WTC11 (cell line): ENCODE measurements around the gene RSRC1. TPM values are rescaled to one million over a fixed set of nuclear protein-coding genes. Genes with fewer than 3 reads are reported as not detected.
"Not testable (repeated sequence)": the region's sequence is repeated elsewhere in the genome, so short reads cannot be mapped to it uniquely, and the experiment has no call there.

ENCODE experiments used
- ATAC-seq: fragments of 200-7000 bp; cut with Tn5 transposase; 2 replicates; pipeline ENCODE4 v1.10.0; 2021; ENCODE audit warnings: mild to moderate bottlenecking, moderate library complexity
- CTCF ChIA-PET: fragments of 300-600 bp; sonication (Branson Sonifier 250); formaldehyde crosslinking; loops from one replicate; lab custom pipeline; 2021; ENCODE audit warnings: antibody characterized with exemption; lab: Charles Lee
- POLR2A ChIA-PET: fragments of 350-600 bp; sonication (Branson Sonifier 250); formaldehyde crosslinking; loops from one replicate; lab custom pipeline; 2021; ENCODE audit warnings: antibody characterized with exemption; lab: Charles Lee
- DNase-seq: peaks from one replicate; pipeline ENCODE4 v3.0.0; 2021; ENCODE audit warnings: low spot score
- H3K27ac Mint-ChIP-seq: 2 replicates; pipeline ENCODE4 v1.8.0; 2021; ENCODE audit warnings: mixed read lengths
- H3K27me3 Mint-ChIP-seq: 2 replicates; pipeline ENCODE4 v1.8.0; 2021; ENCODE audit warnings: low read depth, mild to moderate bottlenecking, moderate library complexity, mixed read lengths
- H3K36me3 Mint-ChIP-seq: 2 replicates; pipeline ENCODE4 v1.8.0; 2021; ENCODE audit warnings: mixed read lengths
- H3K4me1 Mint-ChIP-seq: 2 replicates; pipeline ENCODE4 v1.8.0; 2022; ENCODE audit warnings: mixed read lengths
- H3K4me3 Mint-ChIP-seq: 2 replicates; pipeline ENCODE4 v1.8.0; 2021; ENCODE audit warnings: mild to moderate bottlenecking, moderate library complexity, mixed read lengths
- H3K9me3 Mint-ChIP-seq: 2 replicates; pipeline ENCODE4 v1.8.0; 2021; ENCODE audit warnings: mixed read lengths
- CTCF ChIP-seq: fragments of 200-600 bp; IDR thresholded peaks from 2 replicates; pipeline ENCODE4 v1.8.0; 2022; ENCODE audit warnings: antibody characterized with exemption
- E2F1 ChIP-seq: sonication (generic); formaldehyde crosslinking; IDR thresholded peaks from 2 replicates; pipeline ENCODE4 v1.8.0; 2022; ENCODE audit warnings: mild to moderate bottlenecking, missing genetic modification reagents
- FOXP1 ChIP-seq: sonication (generic); formaldehyde crosslinking; IDR thresholded peaks from 2 replicates; pipeline ENCODE4 v1.8.0; 2022; ENCODE audit warnings: missing genetic modification reagents, mild to moderate bottlenecking, moderate library complexity, borderline replicate concordance
- FOXP4 ChIP-seq: sonication (generic); formaldehyde crosslinking; IDR thresholded peaks from 2 replicates; pipeline ENCODE4 v1.8.0; 2022; ENCODE audit warnings: mild to moderate bottlenecking, missing genetic modification reagents
- HMGXB4 ChIP-seq: sonication (generic); formaldehyde crosslinking; IDR thresholded peaks from 2 replicates; pipeline ENCODE4 v1.8.1; 2023; ENCODE audit warnings: mild to moderate bottlenecking, moderate library complexity, missing genetic modification reagents
- JAZF1 ChIP-seq: fragments of 250-450 bp; sonication (Bioruptor Pico); IDR thresholded peaks from 2 replicates; pipeline ENCODE4 v1.9.0; 2021; ENCODE audit warnings: moderate library complexity, mild to moderate bottlenecking, inconsistent platforms
- JUN ChIP-seq: sonication (generic); formaldehyde crosslinking; IDR thresholded peaks from 2 replicates; pipeline ENCODE4 v1.8.0; 2023; ENCODE audit warnings: mild to moderate bottlenecking, missing genetic modification reagents
- NFE2L1 ChIP-seq: sonication (generic); formaldehyde crosslinking; IDR thresholded peaks from 2 replicates; pipeline ENCODE4 v1.8.1; 2023; ENCODE audit warnings: missing genetic modification reagents
- NR1H2 ChIP-seq: sonication (generic); formaldehyde crosslinking; IDR thresholded peaks from 2 replicates; pipeline ENCODE4 v1.9.0; 2021; ENCODE audit warnings: mild to moderate bottlenecking, moderate library complexity, missing genetic modification reagents
- RORB ChIP-seq: fragments of 250-450 bp; sonication (Bioruptor Pico); IDR thresholded peaks from 2 replicates; pipeline ENCODE4 v1.9.0; 2021; ENCODE audit warnings: mild to moderate bottlenecking
- SMAD4 ChIP-seq: sonication (generic); formaldehyde crosslinking; IDR thresholded peaks from 2 replicates; pipeline ENCODE4 v1.8.0; 2022; ENCODE audit warnings: mild to moderate bottlenecking, missing genetic modification reagents
- TEAD4 ChIP-seq: sonication (generic); formaldehyde crosslinking; IDR thresholded peaks from 2 replicates; pipeline ENCODE4 v1.8.0; 2022; ENCODE audit warnings: mild to moderate bottlenecking, missing genetic modification reagents
- USF1 ChIP-seq: sonication (generic); formaldehyde crosslinking; IDR thresholded peaks from 2 replicates; pipeline ENCODE4 v1.8.0; 2022; ENCODE audit warnings: mild to moderate bottlenecking, missing genetic modification reagents
- ZNF121 ChIP-seq: sonication (generic); formaldehyde crosslinking; IDR thresholded peaks from 2 replicates; pipeline ENCODE4 v1.8.0; 2023; ENCODE audit warnings: missing genetic modification reagents
- ZNF416 ChIP-seq: fragments of 250-450 bp; sonication (Bioruptor Pico); IDR thresholded peaks from 2 replicates; pipeline ENCODE4 v1.9.0; 2021; ENCODE audit warnings: mild to moderate bottlenecking, inconsistent platforms
- ZNF671 ChIP-seq: fragments of 250-450 bp; sonication (Bioruptor Pico); IDR thresholded peaks from 2 replicates; pipeline ENCODE4 v1.8.0; 2021; ENCODE audit warnings: mild to moderate bottlenecking
- total RNA-seq: library from RNA; stranded (reverse); gene quantifications from 3 replicates; pipeline ENCODE4 v1.2.3, GENCODE V29; 2021
- TF ChIP-seq, protein P1 (sequence below): sonication (generic); formaldehyde crosslinking; IDR thresholded peaks from 2 replicates; pipeline ENCODE4 v1.8.1; 2023; ENCODE audit warnings: mild to moderate bottlenecking, missing genetic modification reagents, borderline replicate concordance
- TF ChIP-seq, protein P2 (sequence below): sonication (generic); formaldehyde crosslinking; IDR thresholded peaks from 2 replicates; pipeline ENCODE4 v1.8.1; 2023; ENCODE audit warnings: mild to moderate bottlenecking, missing genetic modification reagents
- TF ChIP-seq, protein P3 (sequence below): sonication (generic); formaldehyde crosslinking; conservative IDR thresholded peaks from 2 replicates; pipeline ENCODE4 v1.8.1; 2022; ENCODE audit warnings: mild to moderate bottlenecking, missing genetic modification reagents

The RSRC1 gene
- total RNA-seq, 1 experiment from 2014 or later: 21.3 TPM

DNA sequence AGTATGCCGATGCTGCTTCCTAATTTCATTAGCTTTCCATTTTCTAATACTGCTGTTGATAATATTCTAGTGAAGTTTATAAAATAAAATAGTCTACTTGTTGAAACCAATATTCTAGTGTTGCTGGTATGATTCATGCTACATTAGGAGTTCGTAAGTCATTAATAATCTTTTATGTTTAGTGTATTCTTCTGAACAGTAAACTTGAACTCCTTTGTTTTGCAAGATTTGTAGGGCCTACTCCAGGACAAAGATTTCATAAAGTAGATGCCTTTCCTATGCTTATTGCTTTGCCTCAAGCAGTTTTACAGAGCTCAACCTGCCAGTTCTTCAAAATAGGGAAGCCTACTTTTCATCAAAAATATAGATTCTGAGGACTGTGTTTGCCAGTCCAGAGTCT lies 111.5 kb downstream of the RSRC1 start (continued):
- no peak for TF ChIP-seq ZNF121

DNA sequence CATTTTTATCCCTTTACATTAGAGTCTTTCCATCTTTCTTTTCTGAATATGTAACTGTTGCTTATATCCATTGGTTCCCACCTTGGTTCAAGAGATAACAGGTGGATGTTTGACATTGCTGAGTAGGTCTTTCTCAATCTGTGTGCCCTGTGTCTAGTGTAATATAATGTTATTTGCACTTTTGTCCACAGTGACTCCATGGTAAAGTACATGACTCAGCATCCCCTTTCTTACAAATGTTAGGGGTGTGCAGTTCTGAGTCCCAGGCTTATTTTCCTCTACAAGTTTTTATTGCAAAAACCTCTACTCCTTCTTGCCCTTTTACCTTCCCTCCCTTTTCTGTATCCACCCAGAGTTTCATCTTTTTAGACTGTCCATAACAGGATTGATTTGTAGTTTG lies 116.5 kb downstream of the RSRC1 start:
- TF ChIP-seq NR1H2: no peak
- no peak for TF ChIP-seq JAZF1
- no peak for TF ChIP-seq HMGXB4 (CRISPR knock-in tag)
- no peak for TF ChIP-seq TEAD4
- no peak for TF ChIP-seq NFE2L1 (CRISPR knock-in tag)
- TF ChIP-seq E2F1: no peak
- no peak for TF ChIP-seq FOXP4
- TF ChIP-seq RORB (CRISPR knock-in tag): no peak
- no peak for TF ChIP-seq SMAD4 (CRISPR knock-in tag)
- no peak for TF ChIP-seq USF1 (CRISPR knock-in tag)
- TF ChIP-seq ZNF416 (CRISPR knock-in tag): no peak
- TF ChIP-seq ZNF671 (CRISPR knock-in tag): no peak
- TF ChIP-seq, protein P1, sequence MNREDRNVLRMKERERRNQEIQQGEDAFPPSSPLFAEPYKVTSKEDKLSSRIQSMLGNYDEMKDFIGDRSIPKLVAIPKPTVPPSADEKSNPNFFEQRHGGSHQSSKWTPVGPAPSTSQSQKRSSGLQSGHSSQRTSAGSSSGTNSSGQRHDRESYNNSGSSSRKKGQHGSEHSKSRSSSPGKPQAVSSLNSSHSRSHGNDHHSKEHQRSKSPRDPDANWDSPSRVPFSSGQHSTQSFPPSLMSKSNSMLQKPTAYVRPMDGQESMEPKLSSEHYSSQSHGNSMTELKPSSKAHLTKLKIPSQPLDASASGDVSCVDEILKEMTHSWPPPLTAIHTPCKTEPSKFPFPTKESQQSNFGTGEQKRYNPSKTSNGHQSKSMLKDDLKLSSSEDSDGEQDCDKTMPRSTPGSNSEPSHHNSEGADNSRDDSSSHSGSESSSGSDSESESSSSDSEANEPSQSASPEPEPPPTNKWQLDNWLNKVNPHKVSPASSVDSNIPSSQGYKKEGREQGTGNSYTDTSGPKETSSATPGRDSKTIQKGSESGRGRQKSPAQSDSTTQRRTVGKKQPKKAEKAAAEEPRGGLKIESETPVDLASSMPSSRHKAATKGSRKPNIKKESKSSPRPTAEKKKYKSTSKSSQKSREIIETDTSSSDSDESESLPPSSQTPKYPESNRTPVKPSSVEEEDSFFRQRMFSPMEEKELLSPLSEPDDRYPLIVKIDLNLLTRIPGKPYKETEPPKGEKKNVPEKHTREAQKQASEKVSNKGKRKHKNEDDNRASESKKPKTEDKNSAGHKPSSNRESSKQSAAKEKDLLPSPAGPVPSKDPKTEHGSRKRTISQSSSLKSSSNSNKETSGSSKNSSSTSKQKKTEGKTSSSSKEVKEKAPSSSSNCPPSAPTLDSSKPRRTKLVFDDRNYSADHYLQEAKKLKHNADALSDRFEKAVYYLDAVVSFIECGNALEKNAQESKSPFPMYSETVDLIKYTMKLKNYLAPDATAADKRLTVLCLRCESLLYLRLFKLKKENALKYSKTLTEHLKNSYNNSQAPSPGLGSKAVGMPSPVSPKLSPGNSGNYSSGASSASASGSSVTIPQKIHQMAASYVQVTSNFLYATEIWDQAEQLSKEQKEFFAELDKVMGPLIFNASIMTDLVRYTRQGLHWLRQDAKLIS: no peak
- TF ChIP-seq FOXP1 (CRISPR knock-in tag): no peak
- TF ChIP-seq, protein P2, sequence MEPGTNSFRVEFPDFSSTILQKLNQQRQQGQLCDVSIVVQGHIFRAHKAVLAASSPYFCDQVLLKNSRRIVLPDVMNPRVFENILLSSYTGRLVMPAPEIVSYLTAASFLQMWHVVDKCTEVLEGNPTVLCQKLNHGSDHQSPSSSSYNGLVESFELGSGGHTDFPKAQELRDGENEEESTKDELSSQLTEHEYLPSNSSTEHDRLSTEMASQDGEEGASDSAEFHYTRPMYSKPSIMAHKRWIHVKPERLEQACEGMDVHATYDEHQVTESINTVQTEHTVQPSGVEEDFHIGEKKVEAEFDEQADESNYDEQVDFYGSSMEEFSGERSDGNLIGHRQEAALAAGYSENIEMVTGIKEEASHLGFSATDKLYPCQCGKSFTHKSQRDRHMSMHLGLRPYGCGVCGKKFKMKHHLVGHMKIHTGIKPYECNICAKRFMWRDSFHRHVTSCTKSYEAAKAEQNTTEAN (CRISPR knock-in tag): no peak
- TF ChIP-seq, protein P3, sequence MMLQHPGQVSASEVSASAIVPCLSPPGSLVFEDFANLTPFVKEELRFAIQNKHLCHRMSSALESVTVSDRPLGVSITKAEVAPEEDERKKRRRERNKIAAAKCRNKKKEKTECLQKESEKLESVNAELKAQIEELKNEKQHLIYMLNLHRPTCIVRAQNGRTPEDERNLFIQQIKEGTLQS (CRISPR knock-in tag): no peak
- no peak for TF ChIP-seq JUN
- no peak for TF ChIP-seq CTCF
- no peak overlapping the region for H3K4me3 Mint-ChIP-seq
- H3K4me1 Mint-ChIP-seq: no peaks in the 10 kb centered on the region
- ATAC-seq (no peak), DNase-seq (no peak)
- ChIA-PET POLR2A (no interaction called here), CTCF (no interaction called here)
- no peaks in the 10 kb centered on the region for H3K27me3 Mint-ChIP-seq
- no peaks in the 10 kb centered on the region for H3K36me3 Mint-ChIP-seq
- no peak overlapping the region for H3K27ac Mint-ChIP-seq
- no peaks in the 10 kb centered on the region for H3K9me3 Mint-ChIP-seq

DNA sequence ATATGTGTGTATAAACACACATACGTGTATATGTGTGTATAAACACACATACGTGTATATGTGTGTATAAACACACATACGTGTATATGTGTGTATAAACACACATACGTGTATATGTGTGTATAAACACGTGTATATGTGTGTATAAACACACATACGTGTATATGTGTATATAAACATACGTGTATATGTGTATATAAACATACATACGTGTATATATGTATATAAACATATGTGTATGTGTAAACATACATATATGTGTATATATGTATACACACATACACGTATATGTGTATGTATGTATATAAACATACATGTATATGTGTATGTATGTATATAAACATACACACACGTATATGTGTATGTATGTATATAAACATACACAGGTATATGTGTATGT lies 119.1 kb downstream of the RSRC1 start:
- H3K27me3 Mint-ChIP-seq, H3K4me3 Mint-ChIP-seq, H3K9me3 Mint-ChIP-seq, H3K36me3 Mint-ChIP-seq, CTCF ChIA-PET, H3K4me1 Mint-ChIP-seq, DNase-seq, ATAC-seq, POLR2A ChIA-PET, H3K27ac Mint-ChIP-seq: not testable (repeated sequence)
